HG03066 (cell line): ENCODE data around the gene RNF227.

Source experiments
- ATAC-seq: cut with Tn5 transposase; IDR thresholded peaks from one replicate; pipeline ENCODE4 v1.9.1; 2021; ENCODE audit warnings: low read depth; ENCODE audit not compliant: unreplicated experiment

RNF227 gene

DNA sequence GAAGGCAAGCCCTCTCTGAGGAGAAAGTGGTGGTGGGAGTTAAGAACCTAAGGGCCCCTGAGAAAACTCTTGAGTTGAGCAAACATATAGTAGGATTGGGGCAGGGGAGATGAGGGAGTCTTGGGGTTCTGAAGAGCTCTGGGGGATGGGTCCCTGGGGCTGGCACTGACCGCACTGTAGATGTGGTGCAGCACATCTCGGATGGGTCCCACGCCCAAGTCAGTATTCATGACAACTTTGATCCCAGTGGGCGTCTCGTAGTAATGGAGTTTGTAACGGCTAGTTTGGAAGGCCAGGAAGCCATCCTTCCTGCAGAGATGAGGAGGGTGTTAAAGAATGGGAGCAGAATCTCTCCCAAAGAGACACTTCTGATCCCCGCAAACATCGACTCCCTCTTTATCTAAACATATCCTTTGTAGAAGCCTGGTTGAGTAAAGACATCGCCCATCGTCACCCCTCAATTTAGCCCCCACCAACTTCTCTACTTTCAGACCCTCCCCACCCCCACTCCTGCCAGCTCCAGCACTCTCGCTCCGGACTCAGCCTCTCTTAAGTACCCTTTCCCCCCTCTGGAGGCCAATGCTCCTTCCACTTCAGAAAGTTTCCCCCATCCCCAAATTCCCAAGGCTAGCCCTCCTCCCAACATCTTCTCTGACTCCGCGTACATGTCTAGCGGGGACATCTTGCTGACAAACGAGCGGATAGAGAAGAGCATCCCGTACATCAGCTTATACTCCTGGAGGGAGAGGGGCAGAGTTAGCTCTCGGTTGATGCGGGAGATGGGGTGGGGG lies 14.9 kb upstream of the RNF227 start:
- no peak for ATAC-seq

GRCh38 chr17:7929158-7930023 lies 13.3 kb upstream of the RNF227 start, which contains the start of gene KCNAB3:
Gene KCNAB3 (minus strand): TSS chr17:7929856. CDS start chr17:7929435, 421 bp downstream.
- no peak for ATAC-seq

DNA sequence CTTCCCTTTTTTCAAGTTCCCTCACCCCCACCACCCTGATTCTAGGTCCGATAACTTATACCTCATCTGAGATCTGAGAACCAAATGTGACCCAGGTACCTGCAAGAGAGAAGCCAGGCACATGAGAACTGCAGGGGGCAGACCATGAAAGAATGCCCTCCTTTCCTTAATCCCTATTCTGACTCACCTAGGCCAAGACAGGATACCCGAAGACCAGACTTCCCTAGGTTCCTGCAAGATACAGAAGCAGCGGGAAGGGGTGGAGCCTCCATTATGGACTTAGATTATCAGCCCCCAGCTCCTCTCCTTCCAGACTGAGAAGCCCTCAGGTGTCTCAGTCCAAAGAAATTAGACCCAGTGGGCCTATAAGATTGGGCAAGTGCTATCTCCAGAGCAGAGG lies 11.5 kb upstream of the RNF227 start:
- no peak for ATAC-seq

GRCh38 chr17:7922845-7923628 lies 6.9 kb upstream of the RNF227 start:
- ATAC-seq: no peak

GRCh38 chr17:7922269-7922844 lies 6.3 kb upstream of the RNF227 start:
- ATAC-seq: no peak

GRCh38 chr17:7916808-7917207 lies 719 bp upstream of the RNF227 start:
- ATAC-seq: no peak

- no peak for ATAC-seq
Observed at GRCh38 chr17:7916385-7916682, 245 bp upstream of the RNF227 start.

- ATAC-seq: no peak
Observed at GRCh38 chr17:7915179-7915610, 894 bp downstream of the RNF227 start.

- no peak for ATAC-seq
Observed at GRCh38 chr17:7912927-7913524, 3.1 kb downstream of the RNF227 start.

DNA sequence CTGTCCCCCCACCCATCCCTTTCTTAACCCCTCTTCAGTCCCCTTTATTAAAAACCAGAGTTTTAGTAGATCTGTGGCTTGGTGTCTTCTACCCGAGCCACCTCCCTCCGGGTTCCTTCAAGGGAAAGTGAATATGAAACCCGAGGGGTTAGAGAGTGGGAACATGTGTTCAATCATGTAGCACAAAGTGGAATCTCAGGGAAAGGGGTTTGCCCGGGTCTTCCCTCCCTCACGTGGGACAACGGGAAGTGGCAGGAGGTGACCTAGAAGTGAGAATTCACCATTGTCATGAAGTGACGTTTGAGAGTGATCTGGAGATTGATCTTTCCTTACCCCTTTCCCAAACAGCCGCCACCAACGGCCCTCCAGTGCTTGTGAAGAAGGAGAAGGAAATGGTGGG lies 5.0 kb downstream of the RNF227 start:
- ATAC-seq: no peak

- ATAC-seq: no peak
Observed at GRCh38 chr17:7910711-7911110, 5.4 kb downstream of the RNF227 start.

- ATAC-seq: no peak
Observed at GRCh38 chr17:7910281-7910680, 5.8 kb downstream of the RNF227 start.

DNA sequence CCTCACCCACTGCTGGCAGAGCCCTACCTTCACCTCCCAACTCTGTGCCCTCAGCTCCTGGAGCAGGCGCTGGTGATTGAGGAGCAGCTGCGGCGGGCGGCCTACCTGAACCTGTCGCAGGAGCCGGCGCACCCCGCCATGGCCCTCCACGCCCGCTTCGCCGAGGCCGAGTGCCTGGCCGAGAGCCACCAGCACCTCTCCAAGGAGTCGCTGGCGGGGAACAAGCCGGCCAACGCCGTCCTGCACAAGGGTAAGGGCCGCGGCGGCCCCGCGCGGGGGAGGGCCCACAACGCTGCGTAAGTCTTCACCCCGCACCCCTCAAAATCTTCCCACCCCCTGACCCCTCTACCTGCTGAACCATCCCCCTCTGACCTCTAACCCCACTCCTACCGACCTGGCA lies 7.0 kb downstream of the RNF227 start:
- ATAC-seq: no peak

- ATAC-seq: no peak
Observed at GRCh38 chr17:7903154-7904103, 12.7 kb downstream of the RNF227 start.

DNA sequence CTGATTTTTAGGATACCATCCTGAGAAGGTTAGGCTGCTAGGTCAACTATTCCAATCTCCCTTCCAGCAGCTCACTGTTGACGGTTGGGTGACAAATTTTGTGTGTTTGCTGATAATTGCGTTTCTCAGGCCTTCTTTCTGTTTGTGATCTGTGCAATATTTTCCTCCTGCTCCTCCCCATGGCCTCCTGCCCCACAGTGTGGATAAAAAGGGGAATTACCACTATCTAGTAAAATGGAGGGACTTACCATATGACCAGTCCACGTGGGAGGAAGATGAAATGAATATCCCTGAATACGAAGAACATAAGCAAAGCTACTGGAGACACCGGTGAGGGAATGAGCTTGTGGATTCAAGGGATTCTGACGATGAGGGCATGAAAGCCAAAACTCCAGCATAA lies 18.3 kb downstream of the RNF227 start:
- ATAC-seq: no peak

GRCh38 chr17:7897090-7897489 lies 19.0 kb downstream of the RNF227 start:
- ATAC-seq: no peak

GRCh38 chr17:7894866-7895265 lies 21.2 kb downstream of the RNF227 start:
- ATAC-seq: no peak

DNA sequence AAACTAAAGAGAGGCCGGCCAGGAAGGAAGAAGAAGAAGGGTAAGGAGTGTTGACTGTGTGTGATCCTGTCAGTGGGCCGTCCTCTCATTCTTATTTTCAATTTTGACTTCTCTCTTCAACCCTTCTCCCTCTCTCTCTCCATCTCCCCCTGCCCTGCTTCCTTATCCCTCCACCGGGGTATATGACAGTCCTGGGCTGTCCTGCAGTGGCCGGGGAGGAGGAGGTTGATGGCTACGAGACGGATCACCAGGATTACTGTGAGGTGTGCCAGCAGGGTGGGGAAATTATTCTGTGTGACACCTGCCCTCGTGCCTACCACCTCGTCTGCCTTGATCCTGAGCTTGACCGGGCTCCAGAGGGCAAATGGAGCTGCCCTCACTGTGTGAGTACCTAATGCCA lies 21.9 kb downstream of the RNF227 start:
- no peak for ATAC-seq

GRCh38 chr17:7893187-7893880 lies 22.8 kb downstream of the RNF227 start:
- ATAC-seq: no peak
